Measurements from ENCODE around the gene ADAP1.
"Not testable (repeated sequence)": the region's sequence is repeated elsewhere in the genome, so short reads cannot be mapped to it uniquely, and the experiment has no call there.

The ADAP1 gene

DNA sequence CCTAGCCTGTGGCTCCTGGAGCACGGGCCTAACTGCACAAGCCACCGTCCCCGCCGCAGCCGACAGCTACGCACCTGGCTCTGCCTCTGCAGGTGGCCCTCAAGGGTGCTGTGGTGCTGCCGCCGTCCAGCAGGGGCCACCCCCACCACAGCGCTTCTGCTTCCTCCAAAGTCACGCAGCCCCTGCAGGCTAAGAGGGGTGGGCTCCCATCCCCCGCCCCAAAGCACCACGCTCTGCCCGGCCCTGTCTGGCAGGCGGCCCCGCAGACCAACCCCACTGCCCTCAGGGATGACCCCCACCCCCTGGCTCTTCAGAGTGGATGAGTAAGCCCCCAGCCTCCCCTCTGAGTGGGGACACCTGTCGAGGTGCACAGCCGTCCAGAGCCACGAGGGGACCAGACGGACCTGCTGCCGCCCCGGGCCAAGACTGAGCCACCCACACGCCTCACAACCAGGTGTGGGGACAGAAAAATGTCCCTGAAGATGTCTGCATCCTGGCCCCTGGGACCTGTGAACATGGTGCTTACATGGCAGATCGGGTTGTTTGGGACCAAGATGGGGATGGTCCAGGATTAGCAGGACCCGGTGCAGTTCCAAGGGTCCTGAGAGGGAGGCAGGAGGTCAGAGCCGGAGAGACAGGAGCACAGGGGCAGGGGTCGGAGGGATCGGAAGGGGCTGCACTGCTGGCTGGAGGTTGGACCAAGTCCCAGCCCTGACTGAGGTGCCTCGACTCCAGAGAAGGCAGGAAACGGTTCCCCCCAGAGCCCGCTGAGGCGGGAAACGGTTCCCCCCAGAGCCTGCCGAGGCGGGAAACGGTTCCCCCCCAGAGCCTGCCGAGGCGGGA, 9.0 kb upstream of the ADAP1 start:
- DNase-seq (ENCODE audit: low spot score): no peak
- TF ChIP-seq, protein P1, sequence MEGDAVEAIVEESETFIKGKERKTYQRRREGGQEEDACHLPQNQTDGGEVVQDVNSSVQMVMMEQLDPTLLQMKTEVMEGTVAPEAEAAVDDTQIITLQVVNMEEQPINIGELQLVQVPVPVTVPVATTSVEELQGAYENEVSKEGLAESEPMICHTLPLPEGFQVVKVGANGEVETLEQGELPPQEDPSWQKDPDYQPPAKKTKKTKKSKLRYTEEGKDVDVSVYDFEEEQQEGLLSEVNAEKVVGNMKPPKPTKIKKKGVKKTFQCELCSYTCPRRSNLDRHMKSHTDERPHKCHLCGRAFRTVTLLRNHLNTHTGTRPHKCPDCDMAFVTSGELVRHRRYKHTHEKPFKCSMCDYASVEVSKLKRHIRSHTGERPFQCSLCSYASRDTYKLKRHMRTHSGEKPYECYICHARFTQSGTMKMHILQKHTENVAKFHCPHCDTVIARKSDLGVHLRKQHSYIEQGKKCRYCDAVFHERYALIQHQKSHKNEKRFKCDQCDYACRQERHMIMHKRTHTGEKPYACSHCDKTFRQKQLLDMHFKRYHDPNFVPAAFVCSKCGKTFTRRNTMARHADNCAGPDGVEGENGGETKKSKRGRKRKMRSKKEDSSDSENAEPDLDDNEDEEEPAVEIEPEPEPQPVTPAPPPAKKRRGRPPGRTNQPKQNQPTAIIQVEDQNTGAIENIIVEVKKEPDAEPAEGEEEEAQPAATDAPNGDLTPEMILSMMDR (IDR thresholded peaks at IDR 0.05; ENCODE audit: extremely low read depth, missing control alignments): no peak

DNA sequence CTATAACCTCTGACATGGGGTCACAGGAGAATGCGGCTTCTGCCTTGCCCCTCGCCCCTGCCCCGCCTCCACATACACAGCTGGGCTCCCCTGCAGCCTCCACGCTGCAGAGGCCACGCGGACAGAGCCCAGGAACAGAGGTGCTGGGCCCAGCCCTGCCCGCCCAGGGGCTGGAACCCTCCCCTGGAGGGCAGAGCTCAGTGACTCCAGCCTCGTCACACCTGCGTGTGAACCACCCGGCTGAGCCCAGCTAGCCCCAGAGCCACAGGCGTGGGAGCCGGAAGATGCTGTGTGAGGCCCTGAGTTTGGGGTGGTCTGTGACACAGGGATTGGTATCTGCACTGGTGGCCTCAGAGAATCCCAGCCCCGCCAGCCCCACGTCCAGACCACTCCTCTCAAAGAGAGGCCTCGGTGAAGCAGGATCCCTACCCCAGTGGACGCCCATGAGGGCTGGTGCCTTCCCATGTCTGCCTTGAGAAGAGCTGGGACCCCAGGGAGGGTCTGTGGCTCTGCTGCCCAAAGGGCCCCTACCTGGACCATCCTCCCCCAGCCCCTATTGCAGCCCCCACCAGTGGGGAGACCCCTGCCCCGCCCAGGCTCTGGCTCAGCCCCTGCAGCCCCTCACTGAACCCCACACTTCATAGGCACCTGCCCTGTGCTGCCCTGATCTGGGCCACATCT, 8.1 kb upstream of the ADAP1 start:
- TF ChIP-seq, protein P1 (IDR thresholded peaks at IDR 0.05; ENCODE audit: extremely low read depth, missing control alignments): no peak
- no peak for DNase-seq (ENCODE audit: low spot score)

DNA sequence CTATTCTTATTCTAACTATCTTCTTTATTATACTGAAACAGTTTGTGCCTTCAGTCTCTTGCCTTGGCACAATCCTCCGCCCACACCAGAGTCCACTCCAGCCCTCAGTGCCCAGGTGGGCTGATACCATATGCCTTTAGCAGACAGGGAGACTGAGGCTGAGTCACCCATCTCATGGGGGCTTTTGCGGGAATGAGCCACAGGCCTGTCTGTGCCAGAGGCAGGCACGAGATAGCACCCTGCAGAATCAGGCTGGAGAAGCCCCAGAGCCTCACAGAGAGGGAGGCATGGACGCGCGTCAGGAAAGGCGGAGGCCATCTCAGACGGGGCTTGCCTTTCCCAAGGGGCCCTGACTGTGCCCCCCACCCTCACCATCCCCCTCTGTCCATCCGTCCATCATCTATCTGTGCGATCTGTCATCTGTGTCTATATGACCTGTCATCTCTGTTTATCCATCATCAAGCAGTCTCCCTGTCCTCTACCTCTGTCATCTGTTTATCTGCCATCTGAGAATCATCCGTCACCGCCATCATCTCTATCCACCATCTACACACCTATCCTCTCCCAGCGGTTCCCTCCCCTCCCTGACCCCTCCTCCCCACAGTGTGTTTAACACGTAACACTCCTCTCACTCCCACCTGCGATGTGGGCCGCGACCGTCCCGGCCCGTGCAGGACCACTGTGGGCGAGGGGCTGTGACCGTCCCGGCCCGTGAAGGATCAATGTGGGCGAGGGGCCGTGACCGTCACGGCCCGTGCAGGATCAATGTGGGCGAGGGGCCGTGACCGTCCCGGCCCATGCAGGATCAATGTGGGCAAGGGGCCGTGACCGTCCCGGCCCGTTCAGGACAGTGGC, 7.3 kb upstream of the ADAP1 start:
- TF ChIP-seq, protein P1 (IDR thresholded peaks at IDR 0.05; ENCODE audit: extremely low read depth, missing control alignments): no peak
- DNase-seq (ENCODE audit: low spot score): no peak

DNA sequence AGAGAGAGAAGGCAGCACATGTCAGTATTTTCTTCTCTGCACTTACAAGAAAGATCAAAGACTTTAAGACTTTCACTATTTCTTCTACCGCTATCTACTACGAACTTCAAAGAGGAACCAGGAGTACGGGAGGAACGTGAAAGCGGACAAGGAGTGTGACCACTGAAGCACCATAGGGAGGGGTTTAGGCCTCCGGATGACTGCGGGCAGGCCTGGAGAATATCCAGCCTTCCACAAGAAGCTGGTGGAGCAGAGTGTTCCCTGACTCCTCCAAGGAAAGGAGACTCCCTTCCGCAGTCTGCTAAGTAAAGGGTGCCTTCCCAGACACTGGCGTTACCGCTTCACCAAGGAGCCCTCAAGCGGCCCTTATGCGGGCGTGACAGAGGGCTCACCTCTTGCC, 6.5 kb upstream of the ADAP1 start:
- not testable (repeated sequence) for DNase-seq (ENCODE audit: low spot score)

DNA sequence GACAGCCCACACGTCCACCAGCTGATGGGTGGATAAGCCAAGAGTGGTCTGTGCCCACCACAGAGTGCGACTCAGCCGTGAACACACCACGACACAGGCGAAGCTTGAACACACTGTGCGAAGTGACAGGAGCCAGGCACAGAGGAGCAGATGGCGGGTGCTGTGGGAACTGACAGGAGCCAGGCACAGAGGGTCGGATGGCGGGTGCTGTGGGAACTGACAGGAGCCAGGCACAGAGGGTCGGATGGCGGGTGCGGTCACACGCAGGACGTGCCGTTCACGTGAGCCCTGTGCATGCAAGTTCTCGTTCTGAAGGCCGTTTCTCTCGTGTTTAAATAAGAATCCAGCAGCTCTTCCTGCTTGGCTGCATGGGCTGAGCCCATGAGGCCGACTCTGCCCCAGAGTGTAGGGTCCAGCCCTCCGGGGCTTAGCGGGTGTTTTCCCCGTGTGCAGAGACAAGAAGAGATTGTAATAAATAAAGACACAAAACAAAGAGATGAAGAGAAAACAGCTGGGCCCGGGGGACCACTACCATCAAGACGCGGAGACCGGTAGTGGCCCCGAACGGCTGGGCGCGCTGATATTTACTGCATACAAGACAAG, 5.9 kb upstream of the ADAP1 start:
- no peak for DNase-seq (ENCODE audit: low spot score)
- TF ChIP-seq, protein P1 (IDR thresholded peaks at IDR 0.05; ENCODE audit: extremely low read depth, missing control alignments): no peak

DNA sequence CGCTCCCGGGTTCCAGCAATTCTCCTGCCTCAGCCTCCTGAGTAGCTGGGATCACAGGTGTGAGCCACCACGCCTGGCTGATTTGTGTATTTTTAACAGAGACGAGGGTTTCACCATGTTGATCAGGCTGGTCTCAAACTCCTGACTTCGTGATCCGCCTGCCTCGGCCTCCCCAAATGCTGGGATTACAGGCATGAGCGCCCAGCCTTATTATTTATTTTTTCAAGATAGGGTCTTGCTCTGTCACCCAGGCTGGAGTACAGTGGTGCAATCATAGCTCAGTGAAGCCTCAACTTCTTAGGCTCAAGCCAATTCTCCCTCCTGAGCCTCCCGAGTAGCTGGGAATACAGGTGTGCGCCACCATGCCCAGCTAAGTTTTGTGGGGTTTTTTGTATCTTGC, 5.3 kb upstream of the ADAP1 start:
- DNase-seq (ENCODE audit: low spot score): not testable (repeated sequence)

DNA sequence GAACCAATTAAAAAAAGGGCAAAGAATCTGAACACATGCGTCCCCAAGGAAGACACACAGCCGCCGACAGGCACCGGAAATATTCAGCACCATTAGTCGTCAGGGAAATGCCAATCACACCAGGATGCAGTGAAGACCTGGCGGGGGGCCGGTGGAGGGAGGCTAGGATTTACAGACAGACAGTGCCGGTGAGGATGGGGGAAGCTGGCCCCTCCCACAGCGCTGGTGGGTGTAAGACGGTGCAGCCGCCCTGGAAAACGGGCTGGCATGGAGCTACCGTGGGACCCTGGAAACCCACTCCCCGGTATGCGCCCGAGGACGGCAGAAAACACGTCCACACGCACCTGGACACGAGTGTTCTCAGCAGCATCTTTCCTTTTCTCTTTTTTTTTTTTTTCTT, 4.8 kb upstream of the ADAP1 start:
- no peak for DNase-seq (ENCODE audit: low spot score)
- TF ChIP-seq, protein P1 (IDR thresholded peaks at IDR 0.05; ENCODE audit: extremely low read depth, missing control alignments): no peak
